Mammary epithelial cell (primary cell): Measurements from ENCODE around the gene CCDC51.

Experiments
- EZH2 ChIP-seq: IDR thresholded peaks from 2 replicates; pipeline ENCODE4 v1.6.1; 2012; ENCODE audit warnings: low read length, inconsistent platforms, borderline replicate concordance
- TF ChIP-seq, protein P1 (sequence below), 2 donors: IDR thresholded peaks in 1 of 2; conservative IDR thresholded peaks in 1 of 2; 2 replicates each; pipeline ENCODE4 v1.5.1; 2011 to 2012; ENCODE audit warnings: inconsistent platforms in 2 of 2, low read length in 2 of 2, mild to moderate bottlenecking in 2 of 2, control low read depth in 1 of 2, low read depth in 1 of 2; ENCODE audit not compliant: insufficient read depth in 1 of 2; ENCODE audit errors: extremely low read depth in 1 of 2

DNA sequence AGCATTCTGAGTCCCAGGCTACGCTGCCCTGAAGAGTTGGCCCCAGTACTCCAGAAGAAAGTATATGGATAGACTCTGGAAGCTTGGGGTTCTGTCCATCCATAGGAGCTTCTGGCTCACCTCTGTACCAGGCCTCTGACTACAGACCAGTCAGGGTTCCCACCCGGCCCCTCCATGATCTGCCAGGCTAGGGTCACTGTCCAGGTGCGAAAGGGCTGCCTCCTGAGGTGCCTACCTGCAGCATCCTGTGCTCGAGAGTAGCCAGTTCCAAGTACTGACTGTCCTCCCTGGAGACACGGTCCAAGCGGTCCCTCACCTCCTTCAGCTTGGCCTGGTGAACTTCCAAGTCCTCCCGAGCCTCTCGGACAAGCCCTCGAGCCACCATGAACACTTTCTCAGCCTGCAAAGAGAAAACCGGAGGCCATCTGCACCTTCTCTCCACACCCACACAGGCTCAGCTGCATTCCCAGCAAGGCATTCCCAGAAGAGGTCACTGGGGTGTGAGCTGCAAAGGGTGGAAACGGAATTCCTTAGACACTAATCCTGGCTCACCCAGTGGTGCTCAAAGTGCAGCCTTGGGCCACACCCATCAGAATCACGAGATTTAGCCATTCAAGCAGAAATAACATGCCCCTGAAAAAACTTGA is 6.3 kb downstream of the CCDC51 start:
- TF ChIP-seq, protein P1, sequence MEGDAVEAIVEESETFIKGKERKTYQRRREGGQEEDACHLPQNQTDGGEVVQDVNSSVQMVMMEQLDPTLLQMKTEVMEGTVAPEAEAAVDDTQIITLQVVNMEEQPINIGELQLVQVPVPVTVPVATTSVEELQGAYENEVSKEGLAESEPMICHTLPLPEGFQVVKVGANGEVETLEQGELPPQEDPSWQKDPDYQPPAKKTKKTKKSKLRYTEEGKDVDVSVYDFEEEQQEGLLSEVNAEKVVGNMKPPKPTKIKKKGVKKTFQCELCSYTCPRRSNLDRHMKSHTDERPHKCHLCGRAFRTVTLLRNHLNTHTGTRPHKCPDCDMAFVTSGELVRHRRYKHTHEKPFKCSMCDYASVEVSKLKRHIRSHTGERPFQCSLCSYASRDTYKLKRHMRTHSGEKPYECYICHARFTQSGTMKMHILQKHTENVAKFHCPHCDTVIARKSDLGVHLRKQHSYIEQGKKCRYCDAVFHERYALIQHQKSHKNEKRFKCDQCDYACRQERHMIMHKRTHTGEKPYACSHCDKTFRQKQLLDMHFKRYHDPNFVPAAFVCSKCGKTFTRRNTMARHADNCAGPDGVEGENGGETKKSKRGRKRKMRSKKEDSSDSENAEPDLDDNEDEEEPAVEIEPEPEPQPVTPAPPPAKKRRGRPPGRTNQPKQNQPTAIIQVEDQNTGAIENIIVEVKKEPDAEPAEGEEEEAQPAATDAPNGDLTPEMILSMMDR (conservative IDR thresholded peaks at IDR 0.05 in 1 of 2, IDR thresholded peaks at IDR 0.05 in 1 of 2; ENCODE audit: extremely low read depth in 1 of 2, insufficient read depth in 1 of 2, low read depth in 1 of 2, low read length in 2 of 2): peak in 1 of 2 donors; percentile 4
- TF ChIP-seq EZH2: no peak
